Measurements from ENCODE around the gene PLEKHA6.

Gene PLEKHA6

GRCh38 chr1:204228896-204229295, 130.8 kb downstream of the PLEKHA6 start:
- no peak for DNase-seq

GRCh38 chr1:204227996-204228785, 131.5 kb downstream of the PLEKHA6 start:
- no peak for DNase-seq

- DNase-seq, result no peak
Observed at GRCh38 chr1:204227351-204227750, 132.4 kb downstream of the PLEKHA6 start.

GRCh38 chr1:204225841-204226735, 133.6 kb downstream of the PLEKHA6 start:
- DNase-seq, result no peak

GRCh38 chr1:204224655-204225054, 135.1 kb downstream of the PLEKHA6 start:
- DNase-seq, result no peak

GRCh38 chr1:204223129-204223860, 136.4 kb downstream of the PLEKHA6 start:
- DNase-seq, result no peak

- no peak for DNase-seq
Observed at GRCh38 chr1:204222764-204223055, 137.0 kb downstream of the PLEKHA6 start.

- DNase-seq, result no peak
Observed at GRCh38 chr1:204222006-204222763, 137.5 kb downstream of the PLEKHA6 start.

- DNase-seq, result no peak
Observed at GRCh38 chr1:204221271-204221670, 138.5 kb downstream of the PLEKHA6 start.

GRCh38 chr1:204219971-204220616, 139.6 kb downstream of the PLEKHA6 start:
- no peak for DNase-seq

GRCh38 chr1:204218552-204218951, 141.2 kb downstream of the PLEKHA6 start:
- DNase-seq, result no peak

- DNase-seq, result no peak
Observed at GRCh38 chr1:204217648-204218000, 142.1 kb downstream of the PLEKHA6 start.

- DNase-seq, result no peak
Observed at GRCh38 chr1:204216880-204217647, 142.7 kb downstream of the PLEKHA6 start.

- no peak for DNase-seq
Observed at GRCh38 chr1:204216236-204216635, 143.5 kb downstream of the PLEKHA6 start.

GRCh38 chr1:204213668-204214662, 145.8 kb downstream of the PLEKHA6 start, which contains the start of gene GOLT1A:
Gene GOLT1A, minus strand, starts transcription at chr1:204213988. Its CDS starts 82 bp downstream, at chr1:204213906.
- DNase-seq, result peak; percentile 17

- DNase-seq, result no peak
Observed at GRCh38 chr1:204212715-204213114, 147.0 kb downstream of the PLEKHA6 start.

GRCh38 chr1:204211046-204211445, 148.7 kb downstream of the PLEKHA6 start:
- DNase-seq, result no peak

- DNase-seq, result peak; percentile 47
Observed at GRCh38 chr1:204207136-204207616, 152.6 kb downstream of the PLEKHA6 start.

- no peak for DNase-seq
Observed at GRCh38 chr1:204206121-204206520, 153.6 kb downstream of the PLEKHA6 start.

GRCh38 chr1:204205486-204205885, 154.2 kb downstream of the PLEKHA6 start:
- DNase-seq, result no peak
